Esophagus muscularis mucosa (tissue), 4 donors: Measurements from ENCODE around the gene KRT71.

Experiments used
- EP300 ChIP-seq: sonication (generic); formaldehyde crosslinking; IDR thresholded peaks from one replicate; pipeline ENCODE4 v1.6.1; 2017; ENCODE audit warnings: antibody characterized with exemption
- POLR2A ChIP-seq: fragments of 450-650 bp; IDR thresholded peaks from one replicate; pipeline ENCODE4 v1.6.1; 2017; ENCODE audit warnings: antibody characterized with exemption, moderate library complexity, mild to moderate bottlenecking, low read depth
- TF ChIP-seq, protein P1 (sequence below), 3 experiments: fragments of 200-600 bp in 2 of 3; fragments of 450-650 bp in 1 of 3; sonication (generic) in 2 of 3; IDR thresholded peaks; one replicate each; pipeline ENCODE4 v1.5.1; 2017 to 2019; ENCODE audit warnings: antibody characterized with exemption in 3 of 3, mild to moderate bottlenecking in 2 of 3, moderate library complexity in 1 of 3

GRCh38 chr12:52515319-52515646, 37.7 kb downstream of the KRT71 start:
- TF ChIP-seq EP300 (no peak), POLR2A (no peak)
- TF ChIP-seq, protein P1, sequence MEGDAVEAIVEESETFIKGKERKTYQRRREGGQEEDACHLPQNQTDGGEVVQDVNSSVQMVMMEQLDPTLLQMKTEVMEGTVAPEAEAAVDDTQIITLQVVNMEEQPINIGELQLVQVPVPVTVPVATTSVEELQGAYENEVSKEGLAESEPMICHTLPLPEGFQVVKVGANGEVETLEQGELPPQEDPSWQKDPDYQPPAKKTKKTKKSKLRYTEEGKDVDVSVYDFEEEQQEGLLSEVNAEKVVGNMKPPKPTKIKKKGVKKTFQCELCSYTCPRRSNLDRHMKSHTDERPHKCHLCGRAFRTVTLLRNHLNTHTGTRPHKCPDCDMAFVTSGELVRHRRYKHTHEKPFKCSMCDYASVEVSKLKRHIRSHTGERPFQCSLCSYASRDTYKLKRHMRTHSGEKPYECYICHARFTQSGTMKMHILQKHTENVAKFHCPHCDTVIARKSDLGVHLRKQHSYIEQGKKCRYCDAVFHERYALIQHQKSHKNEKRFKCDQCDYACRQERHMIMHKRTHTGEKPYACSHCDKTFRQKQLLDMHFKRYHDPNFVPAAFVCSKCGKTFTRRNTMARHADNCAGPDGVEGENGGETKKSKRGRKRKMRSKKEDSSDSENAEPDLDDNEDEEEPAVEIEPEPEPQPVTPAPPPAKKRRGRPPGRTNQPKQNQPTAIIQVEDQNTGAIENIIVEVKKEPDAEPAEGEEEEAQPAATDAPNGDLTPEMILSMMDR (IDR thresholded peaks at IDR 0.05), result no peak
